HepG2 (cell line): ENCODE data around the gene KCNB1. TPM values are rescaled to one million over a fixed set of nuclear protein-coding genes. Genes with fewer than 3 reads are reported as not detected.

ENCODE experiments used
- ATAC-seq: fragments of 200-7000 bp; cut with Tn5 transposase; 3 replicates; pipeline ENCODE4 v1.9.1; 2020; ENCODE audit warnings: mild to moderate bottlenecking, moderate library complexity
- Bru-seq: library from RNA; stranded (reverse); fragments of 400-500 nt; gene quantifications from one replicate; lab custom pipeline; 2021; lab: Mats Ljungman, UMichigan
- BruChase-seq, 2 experiments: library from RNA; stranded (reverse); fragments of 400-500 nt; gene quantifications; one replicate each; lab custom pipeline; 2021; lab: Mats Ljungman, UMichigan
- BruUV-seq: library from RNA; stranded (reverse); fragments of 400-500 nt; replicated peaks from 2 replicates; lab custom pipeline; 2021; lab: Mats Ljungman, UMichigan
- CTCF ChIA-PET: fragments of 300-600 bp; formaldehyde crosslinking; extraction: SDS; loops from one replicate; lab custom pipeline; 2021; ENCODE audit warnings: low total read pairs, inconsistent platforms, low intra/inter-chr PET ratio; lab: Yijun Ruan, JAX
- POLR2A ChIA-PET: fragments of 350-600 bp; sonication (Branson Sonifier 250); formaldehyde crosslinking; loops from one replicate; lab custom pipeline; 2020; ENCODE audit warnings: antibody characterized with exemption, inconsistent platforms; lab: Yijun Ruan, JAX
- DNase-seq: peaks from one replicate; pipeline ENCODE4 v3.0.0-alpha.2; 2015; ENCODE audit warnings: low spot score
- FAIRE-seq: peaks from 3 replicates; lab custom pipeline; 2011; peaks lifted over from hg19 to GRCh38; lab: Jason Lieb, UNC
- H2AFZ ChIP-seq: one replicate; pipeline ENCODE4 v1.6.1; 2011; ENCODE audit warnings: low read length, inconsistent platforms
- H3K27ac ChIP-seq: fragments of 300-600 bp; 3 replicates; pipeline ENCODE4 v1.8.0; 2011; ENCODE audit warnings: mixed run types, mild to moderate bottlenecking, mixed read lengths, low read length, inconsistent platforms; ENCODE audit not compliant: insufficient read depth; ENCODE audit errors: extremely low read length
- H3K27me3 ChIP-seq, 2 experiments: fragments of 200-600 bp in 1 of 2; 2 replicates in 1 of 2; 3 replicates in 1 of 2; pipeline versions ENCODE4 v1.6.0 to v1.8.0; 2011; ENCODE audit warnings: low read length in 2 of 2, mild to moderate bottlenecking in 2 of 2, moderate library complexity in 2 of 2, inconsistent platforms in 1 of 2; ENCODE audit not compliant: insufficient read depth in 2 of 2, control insufficient read depth in 1 of 2
- H3K36me3 ChIP-seq, 2 experiments: fragments of 200-600 bp in 1 of 2; replicated peaks in 1 of 2; 2 replicates in 1 of 2; 3 replicates in 1 of 2; pipeline versions ENCODE4 v1.5.1 to v1.8.0; 2011; ENCODE audit warnings: low read length in 2 of 2, inconsistent platforms in 1 of 2; ENCODE audit not compliant: insufficient read depth in 2 of 2, control insufficient read depth in 1 of 2
- H3K4me1 ChIP-seq: 2 replicates; pipeline ENCODE4 v1.5.1; 2012; ENCODE audit warnings: low read length, inconsistent platforms; ENCODE audit not compliant: insufficient read depth
- H3K4me2 ChIP-seq: 2 replicates; pipeline ENCODE4 v1.6.0; 2011; ENCODE audit warnings: low read depth, low read length, inconsistent platforms
- H3K4me3 ChIP-seq, 3 experiments: fragments of 200-600 bp in 1 of 3; sonication (generic), shearing (Covaris generic) in 1 of 3; replicated peaks in 1 of 3; 2 replicates each; pipeline ENCODE4 v1.5.1; 2011 to 2016; ENCODE audit warnings: low read length in 3 of 3, inconsistent platforms in 2 of 3, low read depth in 2 of 3, mild to moderate bottlenecking in 2 of 3, control low read depth in 1 of 3, mixed read lengths in 1 of 3; ENCODE audit not compliant: insufficient read depth in 1 of 3
- H3K79me2 ChIP-seq: one replicate; pipeline ENCODE4 v1.6.1; 2011; ENCODE audit warnings: low read length, inconsistent platforms; ENCODE audit not compliant: insufficient read depth
- H3K9ac ChIP-seq: 2 replicates; pipeline ENCODE4 v1.6.0; 2011; ENCODE audit warnings: mild to moderate bottlenecking, low read depth, low read length, inconsistent platforms; ENCODE audit not compliant: insufficient read depth
- H3K9me3 ChIP-seq: 2 replicates; pipeline ENCODE4 v1.5.1; 2012; ENCODE audit warnings: mild to moderate bottlenecking, low read length
- H4K20me1 ChIP-seq: 2 replicates; pipeline ENCODE4 v1.6.0; 2011; ENCODE audit warnings: inconsistent platforms, mild to moderate bottlenecking, low read length, moderate library complexity; ENCODE audit not compliant: insufficient read depth
- EEA1 ChIP-seq: sonication (generic); formaldehyde crosslinking; IDR thresholded peaks from 2 replicates; pipeline ENCODE4 v1.5.1; 2020; ENCODE audit warnings: mild to moderate bottlenecking, missing genetic modification reagents, borderline replicate concordance
- HOXA9 ChIP-seq: sonication (generic); formaldehyde crosslinking; IDR thresholded peaks from 2 replicates; pipeline ENCODE4 v1.8.1; 2022; ENCODE audit warnings: missing genetic modification reagents, mild to moderate bottlenecking, moderate library complexity, borderline replicate concordance
- KLF15 ChIP-seq: sonication (generic); formaldehyde crosslinking; IDR thresholded peaks from 2 replicates; pipeline ENCODE4 v1.8.1; 2023; ENCODE audit warnings: borderline replicate concordance, mild to moderate bottlenecking, inconsistent platforms, missing genetic modification reagents, mixed read lengths
- MAF1 ChIP-seq: sonication (generic); formaldehyde crosslinking; IDR thresholded peaks from 2 replicates; pipeline ENCODE4 v1.5.0; 2020; ENCODE audit warnings: missing genetic modification reagents, borderline replicate concordance
- PBX2 ChIP-seq: IDR thresholded peaks from 2 replicates; pipeline ENCODE4 v1.6.1; 2016; ENCODE audit warnings: control low read depth
- RARA ChIP-seq: IDR thresholded peaks from 2 replicates; pipeline ENCODE4 v1.6.1; 2016; ENCODE audit warnings: missing genetic modification reagents, missing compliant biosample characterization
- SMAD3 ChIP-seq: sonication (generic); formaldehyde crosslinking; IDR thresholded peaks from 2 replicates; pipeline ENCODE4 v1.4.0; 2020; ENCODE audit warnings: missing genetic modification reagents
- TCF7L2 ChIP-seq: IDR thresholded peaks from 2 replicates; pipeline ENCODE4 v1.6.1; 2011; ENCODE audit warnings: mild to moderate bottlenecking, low read depth, low read length, moderate library complexity
- YEATS2 ChIP-seq: sonication (generic); formaldehyde crosslinking; IDR thresholded peaks from 2 replicates; pipeline ENCODE4 v1.4.0; 2020; ENCODE audit warnings: missing genetic modification reagents, borderline replicate concordance
- ZBTB14 ChIP-seq: sonication (generic); formaldehyde crosslinking; IDR thresholded peaks from 2 replicates; pipeline ENCODE4 v1.4.0; 2020; ENCODE audit warnings: missing genetic modification reagents
- ZNF101 ChIP-seq: sonication (generic); formaldehyde crosslinking; IDR thresholded peaks from 2 replicates; pipeline ENCODE4 v1.4.0; 2020; ENCODE audit warnings: mild to moderate bottlenecking, low read depth, missing genetic modification reagents, borderline replicate concordance
- ZNF12 ChIP-seq: sonication (generic); formaldehyde crosslinking; IDR thresholded peaks from 2 replicates; pipeline ENCODE4 v1.5.0; 2020; ENCODE audit warnings: missing genetic modification reagents
- ZNF484 ChIP-seq: sonication (generic); formaldehyde crosslinking; IDR thresholded peaks from 2 replicates; pipeline ENCODE4 v1.5.1; 2020; ENCODE audit warnings: mild to moderate bottlenecking, low read depth, missing genetic modification reagents, borderline replicate concordance
- ZNF547 ChIP-seq: sonication (generic); formaldehyde crosslinking; IDR thresholded peaks from 2 replicates; pipeline ENCODE4 v1.5.1; 2020; ENCODE audit warnings: mild to moderate bottlenecking, missing genetic modification reagents
- ZNF549 ChIP-seq: sonication (generic); formaldehyde crosslinking; IDR thresholded peaks from 2 replicates; pipeline ENCODE4 v1.5.0; 2020; ENCODE audit warnings: missing genetic modification reagents
- ZNF558 ChIP-seq: sonication (generic); formaldehyde crosslinking; IDR thresholded peaks from 2 replicates; pipeline ENCODE4 v1.9.0; 2022; ENCODE audit warnings: mild to moderate bottlenecking, missing genetic modification reagents, borderline replicate concordance
- ZNF740 ChIP-seq: sonication (generic); formaldehyde crosslinking; IDR thresholded peaks from 2 replicates; pipeline ENCODE4 v1.4.0; 2020; ENCODE audit warnings: missing genetic modification reagents
- WGBS: methylation state at CpG from one replicate; pipeline ENCODE4 v1.1.6; 2017; ENCODE audit warnings: low lambda C conversion rate; 5-methylcytosine and 5-hydroxymethylcytosine counted together
- in situ Hi-C: cut with HindIII; loops from 2 replicates; pipeline ENCODE4 v1.10.0; 2017; ENCODE audit warnings: low pct_unique_long_range_greater_than_20kb; ENCODE audit not compliant: extremely low pct_ligation_motif_present
- intact Hi-C: fragments of 100-400 bp; cut with micrococcal nuclease; formaldehyde crosslinking; loops from one replicate; pipeline ENCODE4 v1.10.0; 2022; ENCODE audit not compliant: unreplicated experiment
- long read RNA-seq, 2 experiments: library from RNA in 1 of 2; library from polyadenylated mRNA in 1 of 2; stranded (forward) in 1 of 2; unstranded in 1 of 2; transcript quantifications; one replicate each; pipeline ENCODE4 v2.0.0, GENCODE V29; 2019 to 2022
- polyA minus RNA-seq, 3 experiments: library from RNA; depleted of rRNA, polyadenylated mRNA; stranded (reverse); fragments of >200 nt; gene quantifications; 2 replicates each; pipeline ENCODE4 v1.2.3, GENCODE V29; 2011; ENCODE audit warnings: low replicate concordance in 1 of 3
- polyA plus RNA-seq, 8 experiments: library from polyadenylated mRNA; depleted of rRNA in 3 of 8; stranded (reverse) in 7 of 8; unstranded in 1 of 8; fragments of >200 nt; fragmentation: Illumina TruSeq in 4 of 8; extraction: Trizol in 4 of 8; gene quantifications; 2 replicates each; pipeline versions ENCODE4 v1.2.1 to v1.2.3, GENCODE V29; 2011 to 2016; ENCODE audit warnings: low read depth in 4 of 8, missing spikeins in 1 of 8, mixed read lengths in 1 of 8; ENCODE audit not compliant: insufficient read depth in 1 of 8
- total RNA-seq, 5 experiments: library from RNA; depleted of rRNA; stranded (reverse); fragments of >200 nt; fragmentation: Illumina TruSeq; extraction: Trizol; gene quantifications; 2 replicates each; pipeline ENCODE4 v1.2.3, GENCODE V29; 2016; ENCODE audit warnings: low read depth in 1 of 5

KCNB1 gene
- total RNA-seq (2016; rRNA removed; fragmentation: Illumina TruSeq; extraction: Trizol) (0.02 TPM in 1 of 2 replicates, not detected in the other), polyA plus RNA-seq (2011; rRNA removed) (0.01 TPM in 1 of 2 replicates, not detected in the other), polyA minus RNA-seq (2011; rRNA and poly(A)+ RNA removed; ENCODE audit: low replicate concordance) (0.16 TPM in 1 of 2 replicates, not detected in the other), Bru-seq, nascent RNA (percentile 2 among the genes with signal in this experiment), BruChase-seq, experiment 1, labeled RNA remaining after a 6-hour chase (percentile 6 among the genes with signal in this experiment), BruChase-seq, experiment 2, labeled RNA remaining after a 2-hour chase (percentile 6 among the genes with signal in this experiment)
- total RNA-seq (2016; cell fraction: cytosol; rRNA removed; fragmentation: Illumina TruSeq; extraction: Trizol; ENCODE audit: low read depth), result not detected in 2 replicates
- 0.04 TPM in 1 of 2 replicates, not detected in the other for total RNA-seq (2016; cell fraction: insoluble cytoplasmic fraction; rRNA removed; fragmentation: Illumina TruSeq; extraction: Trizol)
- total RNA-seq (2016; cell fraction: membrane; rRNA removed; fragmentation: Illumina TruSeq; extraction: Trizol), result not detected in 2 replicates
- 0.09 TPM in 1 of 2 replicates, not detected in the other for total RNA-seq (2016; cell fraction: nucleus; rRNA removed; fragmentation: Illumina TruSeq; extraction: Trizol)
- polyA plus RNA-seq (2011; cell fraction: cytosol; rRNA removed), result 0.03 TPM in 1 of 2 replicates, not detected in the other
- not detected in 2 replicates for polyA plus RNA-seq (2011; cell fraction: nucleus; rRNA removed)
- polyA plus RNA-seq (2012), result 0.05 and 0.09 TPM in 2 replicates
- not detected in 2 replicates for polyA plus RNA-seq (2016; cell fraction: cytosol; fragmentation: Illumina TruSeq; extraction: Trizol; ENCODE audit: low read depth)
- not detected in 2 replicates for polyA plus RNA-seq (2016; cell fraction: insoluble cytoplasmic fraction; fragmentation: Illumina TruSeq; extraction: Trizol; ENCODE audit: low read depth)
- polyA plus RNA-seq (2016; cell fraction: membrane; fragmentation: Illumina TruSeq; extraction: Trizol; ENCODE audit: low read depth), result not detected in 2 replicates
- not detected in 2 replicates for polyA plus RNA-seq (2016; cell fraction: nucleus; fragmentation: Illumina TruSeq; extraction: Trizol; ENCODE audit: insufficient read depth, low read depth)
- polyA minus RNA-seq (2011; cell fraction: cytosol; rRNA and poly(A)+ RNA removed), result not detected in 2 replicates
- under 0.01 TPM in 1 of 2 replicates, not detected in the other for polyA minus RNA-seq (2011; cell fraction: nucleus; rRNA and poly(A)+ RNA removed)
- long read RNA-seq, experiment 1, result 0 reads
- long read RNA-seq, experiment 2, result 0 reads

GRCh38 chr20:49482621-49483017 is at the start of gene KCNB1:
Gene KCNB1 (minus strand): TSS chr20:49482668. CDS start chr20:49482480, 188 bp downstream.
- no peak within 1 kb of the TSS for H3K4me3 ChIP-seq
- intact Hi-C loops (loop anchor here (5.0 kb wide), 1 partner anchor 40 kb away; no protein-coding TSS in a partner anchor), in situ Hi-C loops (loop anchor here (5.0 kb wide), 2 partner anchors 95 to 150 kb away; no protein-coding TSS in a partner anchor)
- no peak within 1 kb of the TSS for H3K9ac ChIP-seq
- FAIRE-seq (no peak), DNase-seq (peak; percentile 59), ATAC-seq (peak; percentile 62)
- no peaks in the 10 kb centered on the region for H3K36me3 ChIP-seq
- whole genome bisulfite sequencing, result 12% methylated on average over 31 of the region's 34 CpGs
- CTCF ChIA-PET, result interaction anchor here (1.4 to 9.6 kb wide), 2 partner anchors 26 to 149 kb away, joined by 4 to 159 read pairs; no protein-coding TSS in a partner anchor
- H3K27me3 ChIP-seq, result peaks cover 4 to 36% of the 10 kb centered on the region in 2 experiments; a peak in 3 of 5 replicates
- no peak within 1 kb of the TSS for H3K27ac ChIP-seq
- H3K79me2 ChIP-seq, result no peaks in the 10 kb centered on the region
- no peak within 1 kb of the TSS for H2AFZ ChIP-seq
- peaks cover 30% of the 10 kb centered on the region; the same call in 1 of the 2 replicates for H4K20me1 ChIP-seq
- POLR2A ChIA-PET, result no interaction called here
- no peaks in the 10 kb centered on the region for H3K9me3 ChIP-seq
- H3K4me2 ChIP-seq, result no peak within 1 kb of the TSS
- peaks cover 35% of the 10 kb centered on the region for H3K4me1 ChIP-seq
- BruUV-seq, result no TSS peak
- TF ChIP-seq ZNF101 (CRISPR knock-in tag) (no peak), SMAD3 (CRISPR knock-in tag) (peak; percentile 83; the same call in 1 of the 2 replicates), ZNF549 (CRISPR knock-in tag) (no peak), EEA1 (CRISPR knock-in tag) (0 out of 2 replicates have a peak, but pooled peaks have one; percentile 81), ZNF558 (0 out of 2 replicates have a peak, but pooled peaks have one; percentile 76), ZBTB14 (CRISPR knock-in tag) (no peak), ZNF484 (CRISPR knock-in tag) (no peak), ZNF547 (CRISPR knock-in tag) (peak; percentile 61), PBX2 (CRISPR knock-in tag) (no peak), HOXA9 (CRISPR knock-in tag) (peak; percentile 78; the same call in 1 of the 2 replicates), ZNF740 (CRISPR knock-in tag) (peak; percentile 69; the same call in 1 of the 2 replicates), ZNF12 (CRISPR knock-in tag) (peak; percentile 71), YEATS2 (CRISPR knock-in tag) (0 out of 2 replicates have a peak, but pooled peaks have one; percentile 61), MAF1 (0 out of 2 replicates have a peak, but pooled peaks have one; percentile 34), RARA (peak; percentile 69), KLF15 (CRISPR knock-in tag) (peak; percentile 78; the same call in 1 of the 2 replicates), TCF7L2 (no peak)
